Measurements from ENCODE around the gene TRPM2. TPM values are rescaled to one million over a fixed set of nuclear protein-coding genes. Genes with fewer than 3 reads are reported as not detected.
"Not testable (repeated sequence)": the region's sequence is repeated elsewhere in the genome, so short reads cannot be mapped to it uniquely, and the experiment has no call there.

Gene TRPM2
- polyA plus RNA-seq, 4 donors = 0.92 to 1.2 (median 1.1) TPM

DNA sequence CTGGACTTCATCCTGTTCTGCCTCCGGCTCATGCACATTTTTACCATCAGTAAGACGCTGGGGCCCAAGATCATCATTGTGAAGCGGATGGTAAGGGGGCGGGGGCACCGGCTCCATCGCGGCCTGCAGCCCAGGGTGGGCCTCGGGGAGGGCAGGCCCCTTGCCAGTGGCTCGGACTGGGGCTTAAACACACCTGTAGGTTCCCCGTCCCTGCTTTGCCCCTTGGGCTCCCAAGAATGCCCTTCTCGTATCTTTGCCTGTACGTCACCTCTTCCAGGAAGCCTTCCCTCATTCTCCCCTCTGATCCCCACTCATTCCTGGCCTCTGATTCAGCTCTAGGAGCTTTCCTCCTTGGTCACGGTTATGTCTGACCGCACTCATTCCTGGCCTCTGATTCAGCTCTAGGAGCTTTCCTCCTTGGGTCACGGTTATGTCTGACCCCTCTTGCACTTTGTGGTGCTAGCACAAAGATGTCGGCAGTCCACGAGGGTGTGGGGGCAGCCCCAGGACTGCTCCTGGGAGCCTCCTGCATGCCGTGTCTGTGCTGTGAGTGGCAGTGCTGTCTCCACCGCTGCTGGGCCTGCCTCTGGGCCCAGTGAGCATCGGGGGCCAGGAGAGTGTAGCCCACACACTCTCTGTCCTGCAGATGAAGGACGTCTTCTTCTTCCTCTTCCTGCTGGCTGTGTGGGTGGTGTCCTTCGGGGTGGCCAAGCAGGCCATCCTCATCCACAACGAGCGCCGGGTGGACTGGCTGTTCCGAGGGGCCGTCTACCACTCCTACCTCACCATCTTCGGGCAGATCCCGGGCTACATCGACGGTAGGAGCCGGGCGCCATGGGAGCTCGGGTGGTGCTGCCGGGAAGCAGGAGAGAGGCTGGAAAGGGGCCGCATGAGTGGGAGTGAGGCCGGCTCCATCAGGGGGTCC, 52.8 kb downstream of the TRPM2 start:
- DNase-seq (ENCODE audit: low read depth in 4 of 4, low spot score in 2 of 4) = no peak

- no peak for DNase-seq (ENCODE audit: low read depth in 4 of 4, low spot score in 2 of 4)
These were observed 53.5 kb downstream of the TRPM2 start for GRCh38 chr21:44406953-44407352.

DNA sequence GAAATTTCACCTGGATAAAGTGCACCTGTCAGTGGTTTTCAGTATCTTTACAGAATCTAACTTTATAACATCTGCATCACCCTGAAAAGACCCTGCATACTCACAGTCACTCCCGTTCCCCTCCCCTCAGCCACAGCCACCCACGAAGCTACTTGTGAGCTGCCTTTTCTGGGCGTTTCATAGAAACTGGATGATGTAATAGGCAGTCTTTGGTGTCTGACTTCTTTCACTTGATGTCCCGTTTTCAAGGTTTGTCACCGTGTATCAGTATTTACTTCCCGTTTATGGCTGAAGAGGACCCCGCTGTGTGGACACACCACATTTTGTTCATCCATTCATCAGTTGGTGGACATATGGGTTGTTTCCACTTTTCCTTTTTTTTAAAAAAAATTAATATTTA, 54.1 kb downstream of the TRPM2 start:
- DNase-seq (ENCODE audit: low read depth in 4 of 4, low spot score in 2 of 4) = no peak

DNA sequence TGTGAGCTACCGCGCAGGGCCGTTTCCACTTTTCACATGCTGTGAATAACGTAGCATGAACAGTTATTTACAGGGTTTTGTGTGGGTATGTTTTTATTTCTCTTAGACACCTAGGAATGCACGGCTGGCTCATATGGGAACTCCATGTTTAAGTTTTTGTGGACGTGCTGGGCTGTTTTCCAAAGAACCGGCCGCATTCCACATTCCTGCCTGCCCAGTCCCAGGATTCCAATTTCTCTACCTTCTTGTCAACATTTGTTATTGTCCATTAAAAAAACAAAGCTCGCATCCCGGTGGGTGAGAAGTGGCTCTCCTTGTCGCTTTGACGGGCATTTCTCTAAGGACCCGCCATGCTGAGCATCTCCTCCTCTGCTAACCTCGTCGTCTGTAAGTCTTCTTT, 54.8 kb downstream of the TRPM2 start:
- no peak for DNase-seq (ENCODE audit: low read depth in 4 of 4, low spot score in 2 of 4)

DNA sequence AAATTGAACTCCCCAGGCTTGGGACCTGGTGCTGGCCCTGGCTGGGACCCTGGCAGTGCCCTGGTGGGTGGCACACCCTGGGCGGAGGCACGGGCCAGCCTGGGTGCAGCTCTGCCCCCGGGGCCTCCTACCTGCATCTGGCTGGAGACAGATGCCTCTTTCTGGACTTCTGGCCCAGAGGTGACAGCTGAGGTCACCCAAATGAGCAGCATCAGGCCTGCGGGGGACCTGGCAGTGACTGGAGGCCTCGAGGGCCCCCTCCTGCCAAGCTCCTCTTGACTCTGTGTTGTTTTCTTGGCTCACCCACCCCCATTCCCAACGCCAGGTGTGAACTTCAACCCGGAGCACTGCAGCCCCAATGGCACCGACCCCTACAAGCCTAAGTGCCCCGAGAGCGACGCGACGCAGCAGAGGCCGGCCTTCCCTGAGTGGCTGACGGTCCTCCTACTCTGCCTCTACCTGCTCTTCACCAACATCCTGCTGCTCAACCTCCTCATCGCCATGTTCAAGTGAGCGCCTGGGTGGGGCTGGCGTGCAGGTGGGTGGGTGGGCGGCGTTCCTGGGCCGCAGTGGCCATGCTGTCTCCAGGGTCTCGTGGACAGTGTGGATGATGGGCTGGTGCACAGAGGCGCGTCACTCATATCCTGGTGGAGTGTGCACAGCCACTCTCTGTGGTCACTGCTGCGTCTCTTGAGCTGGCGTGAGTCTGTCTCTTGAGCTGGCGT, 60.3 kb downstream of the TRPM2 start:
- no peak for DNase-seq (ENCODE audit: low read depth in 4 of 4, low spot score in 2 of 4)

DNA sequence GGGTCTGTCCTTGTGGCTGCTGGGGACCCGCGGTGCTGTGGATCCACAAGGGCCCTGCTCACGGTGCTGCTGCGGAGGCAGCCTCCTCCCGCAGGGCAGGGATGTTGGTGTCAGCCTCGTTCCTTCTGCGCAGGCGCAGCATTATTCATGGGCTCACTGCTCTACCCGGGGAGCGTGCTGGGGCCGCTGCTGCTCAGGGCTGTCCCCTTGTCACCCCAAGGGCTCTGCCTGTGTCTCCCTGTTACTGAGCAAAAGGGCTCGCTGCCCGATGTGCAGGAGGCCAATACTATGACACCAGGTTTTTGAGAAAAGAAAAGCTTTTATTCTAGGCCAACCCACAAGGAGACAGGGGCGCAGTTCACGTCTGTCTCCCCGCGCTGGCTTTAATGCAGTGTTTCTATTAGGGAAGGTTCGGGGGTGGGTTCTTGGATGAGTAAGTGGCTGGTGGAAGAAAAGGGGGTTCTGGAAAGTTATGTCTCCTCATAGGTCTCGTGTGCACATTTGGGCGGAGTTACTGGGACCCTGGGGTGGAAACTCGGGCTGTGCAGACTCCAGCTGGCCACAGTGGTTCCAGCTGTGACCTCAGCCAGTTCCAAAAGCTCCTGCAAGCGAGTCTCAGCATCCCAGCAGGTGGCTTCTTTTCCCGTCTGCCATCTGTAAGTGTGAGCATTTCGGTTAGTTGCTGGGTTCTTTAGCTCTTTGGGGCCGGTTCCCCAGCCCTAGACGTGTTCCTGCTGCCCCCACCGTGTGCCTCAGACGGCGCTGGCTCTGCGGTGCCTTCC, 61.1 kb downstream of the TRPM2 start:
- DNase-seq (ENCODE audit: low read depth in 4 of 4, low spot score in 2 of 4) = no peak

GRCh38 chr21:44415073-44416025, 61.9 kb downstream of the TRPM2 start:
- DNase-seq (ENCODE audit: low read depth in 4 of 4, low spot score in 2 of 4) = no peak

- no peak for DNase-seq (ENCODE audit: low read depth in 4 of 4, low spot score in 2 of 4)
These were observed 62.8 kb downstream of the TRPM2 start for GRCh38 chr21:44416193-44416592.

DNA sequence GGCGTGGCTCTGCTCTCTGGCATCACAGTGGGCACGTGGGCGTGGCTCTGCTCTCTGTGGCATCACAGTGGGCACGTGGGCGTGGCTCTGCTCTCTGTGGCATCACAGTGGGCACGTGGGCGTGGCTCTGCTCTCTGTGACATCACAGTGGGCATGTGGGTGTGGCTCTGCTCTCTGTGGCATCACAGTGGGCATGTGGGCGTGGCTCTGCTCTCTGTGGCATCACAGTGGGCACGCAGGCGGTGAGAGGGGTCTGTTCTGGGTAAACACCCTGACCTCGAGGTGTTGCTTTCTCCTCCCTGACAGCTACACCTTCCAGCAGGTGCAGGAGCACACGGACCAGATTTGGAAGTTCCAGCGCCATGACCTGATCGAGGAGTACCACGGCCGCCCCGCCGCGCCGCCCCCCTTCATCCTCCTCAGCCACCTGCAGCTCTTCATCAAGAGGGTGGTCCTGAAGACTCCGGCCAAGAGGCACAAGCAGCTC, 64.2 kb downstream of the TRPM2 start:
- not testable (repeated sequence) for DNase-seq (ENCODE audit: low read depth in 4 of 4, low spot score in 2 of 4)

DNA sequence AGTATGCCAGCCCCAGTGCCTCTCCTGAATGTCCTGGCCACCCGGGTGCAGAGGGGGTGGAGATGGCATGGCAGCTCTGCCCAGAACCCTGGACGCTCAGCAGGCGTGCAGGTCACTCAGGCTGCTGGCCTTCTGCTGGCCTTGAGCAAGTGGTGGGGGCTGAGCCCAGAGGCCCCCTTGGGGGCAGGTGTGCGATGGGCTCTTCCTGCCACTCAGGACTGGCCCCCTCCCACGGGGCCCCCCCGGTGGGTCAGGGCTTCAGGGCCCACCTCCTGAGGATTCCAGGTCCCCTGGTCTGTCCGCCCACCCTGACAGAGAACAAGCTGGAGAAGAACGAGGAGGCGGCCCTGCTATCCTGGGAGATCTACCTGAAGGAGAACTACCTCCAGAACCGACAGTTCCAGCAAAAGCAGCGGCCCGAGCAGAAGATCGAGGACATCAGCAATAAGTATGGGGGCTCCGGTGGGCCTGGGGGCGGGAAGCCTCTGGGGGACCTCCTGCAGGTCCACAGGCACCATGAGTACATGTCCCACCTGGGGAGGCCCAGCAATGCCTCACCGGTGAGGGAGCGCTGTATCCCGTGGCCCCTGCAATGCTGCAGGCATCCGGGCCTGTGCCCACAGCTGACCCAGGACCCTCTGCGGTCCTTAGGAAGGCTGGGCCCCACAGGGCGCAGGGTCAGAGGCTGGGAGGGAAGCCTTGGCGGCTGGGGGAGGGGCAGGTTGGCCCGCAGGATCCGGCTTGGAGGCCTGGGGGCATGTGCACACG, 64.9 kb downstream of the TRPM2 start:
- DNase-seq (ENCODE audit: low read depth in 4 of 4, low spot score in 2 of 4) = no peak

DNA sequence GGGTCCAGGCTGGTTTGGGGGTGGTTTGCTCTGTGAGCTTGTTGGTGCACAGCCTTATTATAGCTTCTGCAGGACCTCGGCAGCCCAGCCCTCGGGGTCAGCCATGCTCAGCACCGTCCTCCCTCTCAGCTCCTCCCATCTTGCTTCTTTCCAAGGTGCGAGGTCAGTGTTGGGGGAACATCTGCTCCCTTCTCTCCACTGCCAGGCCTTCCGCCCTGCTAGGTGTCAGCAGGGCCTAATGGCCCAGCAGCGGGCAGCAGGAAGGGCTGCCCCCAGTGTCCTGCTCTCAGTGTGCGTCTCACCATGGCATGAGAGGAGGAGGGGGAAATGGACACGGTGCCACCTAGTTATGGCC, 65.4 kb downstream of the TRPM2 start:
- no peak for DNase-seq (ENCODE audit: low read depth in 4 of 4, low spot score in 2 of 4)

DNA sequence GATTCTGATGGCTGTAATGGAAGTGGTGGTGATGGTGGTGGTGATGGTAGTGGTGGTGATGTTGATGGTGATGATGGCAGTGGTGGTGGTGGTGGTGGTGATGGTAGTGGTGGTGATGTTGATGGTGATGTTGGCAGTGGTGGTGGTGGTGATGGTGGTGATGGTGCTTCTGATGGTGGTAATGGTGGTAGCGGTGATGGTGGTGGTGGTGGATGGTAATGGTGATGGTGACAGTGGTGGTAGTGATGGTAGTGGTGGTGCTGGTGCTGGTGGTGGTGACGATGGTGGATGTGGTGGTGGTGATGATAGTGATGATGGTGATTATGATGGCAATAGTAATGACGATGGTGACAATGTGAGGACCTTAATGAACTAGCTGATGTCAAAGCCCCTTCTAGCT, 66.3 kb downstream of the TRPM2 start:
- no peak for DNase-seq (ENCODE audit: low read depth in 4 of 4, low spot score in 2 of 4)

- no peak for DNase-seq (ENCODE audit: low read depth in 4 of 4, low spot score in 2 of 4)
These were observed 67.2 kb downstream of the TRPM2 start for GRCh38 chr21:44420416-44421205.

DNA sequence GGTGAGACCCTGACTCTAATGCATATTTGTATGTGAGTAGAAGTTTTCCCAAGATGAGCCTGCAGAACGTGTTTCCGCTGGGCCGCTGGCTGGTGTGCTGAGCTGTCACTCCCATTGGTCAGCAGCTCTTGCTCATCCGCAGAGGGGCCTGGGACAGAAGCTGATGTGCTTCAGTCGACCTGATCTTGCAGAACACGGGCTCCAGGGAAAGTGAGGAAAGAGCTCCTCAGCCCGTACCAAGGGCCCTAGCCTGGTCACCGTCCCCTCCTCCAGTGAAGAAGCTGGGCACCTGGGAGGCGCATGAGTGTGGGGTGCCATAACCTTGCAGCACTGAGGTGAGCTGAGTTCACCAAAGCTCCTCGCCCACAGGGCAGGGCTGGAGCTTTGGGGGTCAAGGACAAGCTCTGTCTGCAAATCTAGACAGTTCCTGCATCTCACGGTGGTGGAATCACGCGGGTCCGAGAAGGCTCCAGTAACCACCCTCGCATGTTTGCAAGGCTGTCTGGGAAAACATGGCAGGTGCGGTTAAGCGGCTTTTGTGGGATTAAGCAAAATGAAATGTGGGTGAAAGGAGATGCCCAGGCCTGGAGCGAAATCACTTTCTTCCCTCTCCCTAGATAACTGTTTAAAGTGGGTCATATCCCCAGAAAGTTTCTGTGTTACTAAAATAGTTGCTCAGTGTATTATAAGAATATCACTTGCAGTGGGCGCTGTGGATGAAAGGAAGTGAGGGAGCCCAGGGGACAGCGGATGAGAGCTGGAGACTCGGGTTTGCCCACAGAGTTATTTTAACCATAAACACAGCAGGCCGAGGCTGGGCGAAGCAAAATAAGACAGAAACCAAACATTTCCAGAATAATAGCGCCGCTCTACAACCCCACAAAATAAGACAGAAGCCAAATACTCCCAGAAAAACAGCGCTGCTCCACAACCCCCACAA, 68.8 kb downstream of the TRPM2 start:
- DNase-seq (ENCODE audit: low read depth in 4 of 4, low spot score in 2 of 4) = no peak

DNA sequence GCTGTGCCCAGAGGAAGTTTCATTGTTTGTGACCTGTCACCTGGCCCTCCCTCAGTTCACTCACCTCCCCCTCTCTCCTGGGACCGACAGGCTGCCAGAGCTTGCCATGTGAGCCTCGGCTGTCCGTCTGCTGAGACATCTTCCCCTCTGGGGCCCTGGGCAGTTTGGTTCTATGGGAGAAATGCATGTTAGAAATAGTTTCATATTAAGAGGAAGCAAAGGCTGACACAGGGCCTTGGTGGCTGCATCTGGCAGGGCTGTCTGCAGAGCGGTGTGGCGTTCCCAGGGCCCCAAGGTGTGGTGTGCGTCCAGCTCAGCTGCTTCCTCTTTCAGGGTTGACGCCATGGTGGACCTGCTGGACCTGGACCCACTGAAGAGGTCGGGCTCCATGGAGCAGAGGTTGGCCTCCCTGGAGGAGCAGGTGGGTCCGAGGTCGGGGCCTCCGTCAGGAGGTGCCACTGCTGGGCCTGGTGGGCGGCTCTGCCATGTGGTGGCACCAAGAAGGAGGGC, 69.9 kb downstream of the TRPM2 start:
- no peak for DNase-seq (ENCODE audit: low read depth in 4 of 4, low spot score in 2 of 4)

- no peak for DNase-seq (ENCODE audit: low read depth in 4 of 4, low spot score in 2 of 4)
These were observed 70.7 kb downstream of the TRPM2 start for GRCh38 chr21:44423941-44424607.
